GM19324 (cell line): ENCODE measurements around the gene ABCF1.

Experiments
- ATAC-seq: cut with Tn5 transposase; IDR thresholded peaks from one replicate; pipeline ENCODE4 v1.9.1; 2021; ENCODE audit warnings: mild to moderate bottlenecking, moderate library complexity; ENCODE audit not compliant: unreplicated experiment, low FRiP score

The ABCF1 gene

GRCh38 chr6:30599625-30600324 lies 28.5 kb downstream of the ABCF1 start:
- no peak for ATAC-seq

- no peak for ATAC-seq
These were observed 29.3 kb downstream of the ABCF1 start for GRCh38 chr6:30600451-30600961.

DNA sequence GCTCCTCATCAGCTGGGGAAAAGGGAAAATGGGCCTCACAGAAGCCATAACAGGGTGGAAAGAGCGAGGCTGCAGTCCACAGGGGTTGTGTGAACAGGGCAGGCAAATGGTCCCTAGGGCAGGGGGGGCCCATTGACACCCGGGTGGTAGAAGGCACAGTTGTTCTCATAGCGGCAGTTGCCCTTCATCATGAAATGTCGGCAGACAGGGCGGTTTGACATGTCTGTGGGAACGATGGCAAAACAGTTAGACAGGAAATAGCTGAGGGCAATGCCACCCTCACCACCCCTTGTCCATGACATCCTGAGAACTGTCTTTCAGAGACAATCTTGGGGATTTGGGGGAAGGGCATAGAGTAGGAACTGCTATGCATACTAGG lies 30.2 kb downstream of the ABCF1 start:
- no peak for ATAC-seq

- ATAC-seq: no peak
These were observed 30.8 kb downstream of the ABCF1 start for GRCh38 chr6:30601815-30602641.

DNA sequence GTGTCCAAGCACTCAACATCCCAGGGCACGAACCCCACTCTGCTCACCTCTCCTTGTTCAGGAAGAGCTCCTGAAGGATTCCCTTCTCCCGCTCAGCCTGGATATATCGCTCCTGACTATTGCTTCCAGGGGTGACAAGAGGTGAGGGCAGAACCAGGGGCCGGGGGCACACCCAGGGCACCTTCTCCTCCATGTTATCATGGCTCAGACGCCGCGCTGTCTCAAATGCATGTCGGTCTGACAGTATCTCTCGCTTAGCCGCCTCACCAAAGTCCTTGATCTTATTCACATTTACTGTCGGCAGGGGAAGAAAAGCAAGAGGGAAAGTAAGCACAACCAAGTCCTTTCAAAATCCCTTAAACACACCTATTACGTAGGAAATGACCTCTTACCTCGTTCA lies 32.7 kb downstream of the ABCF1 start:
- no peak for ATAC-seq

DNA sequence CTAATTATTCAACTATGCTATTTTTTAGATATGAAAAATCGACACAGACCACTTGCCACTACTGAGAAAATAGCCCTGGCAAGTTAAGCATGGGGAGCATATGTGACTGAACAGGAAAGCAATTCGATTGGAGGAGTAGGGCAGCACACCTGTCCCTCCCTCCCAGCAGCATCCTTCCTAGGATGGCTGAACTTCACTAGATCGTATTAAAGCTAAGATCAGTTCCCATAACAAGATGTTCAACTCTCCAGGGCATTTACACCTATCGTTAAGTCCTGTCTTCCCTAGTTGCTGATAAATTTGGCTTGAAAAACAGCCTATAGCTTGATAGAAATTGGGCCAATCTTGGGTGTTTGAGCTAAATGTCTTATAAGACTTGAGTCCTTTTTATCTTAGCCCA lies 38.8 kb downstream of the ABCF1 start:
- no peak for ATAC-seq

DNA sequence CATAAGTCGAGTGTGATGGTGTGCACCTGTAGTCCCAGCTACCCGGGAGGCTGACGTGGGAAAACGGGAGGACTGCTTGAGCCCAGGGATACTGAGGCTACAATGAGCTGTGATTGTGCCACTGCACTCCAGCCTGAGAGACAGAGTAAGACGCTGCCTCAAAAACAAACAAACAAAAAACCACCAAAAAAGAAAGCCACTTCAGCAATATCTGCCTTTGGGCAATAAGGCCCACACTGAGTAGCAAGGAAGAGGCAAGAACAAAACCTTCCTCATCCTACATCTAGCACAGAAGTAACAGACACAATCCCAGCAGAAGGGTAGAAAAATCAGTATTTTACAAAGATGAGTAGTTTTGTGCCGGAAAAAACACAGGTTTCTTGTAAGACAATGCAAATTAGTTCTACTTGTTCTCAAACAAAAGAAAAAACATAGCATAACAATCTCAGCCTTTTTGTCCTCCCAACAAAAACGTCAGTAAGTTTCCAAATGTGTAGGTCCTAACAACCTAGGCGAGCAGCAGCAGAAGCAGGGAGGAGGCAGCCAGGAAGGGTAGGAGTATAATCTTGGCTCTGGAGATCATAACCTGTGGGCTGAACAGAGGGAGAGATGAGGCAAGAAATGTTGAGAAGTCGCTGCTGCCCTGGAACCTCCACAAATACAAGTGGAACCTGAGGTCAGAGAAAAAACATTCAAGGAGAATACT lies 40.1 kb downstream of the ABCF1 start:
- ATAC-seq: no peak

- ATAC-seq: no peak
These were observed 40.6 kb downstream of the ABCF1 start for GRCh38 chr6:30611856-30612194.

DNA sequence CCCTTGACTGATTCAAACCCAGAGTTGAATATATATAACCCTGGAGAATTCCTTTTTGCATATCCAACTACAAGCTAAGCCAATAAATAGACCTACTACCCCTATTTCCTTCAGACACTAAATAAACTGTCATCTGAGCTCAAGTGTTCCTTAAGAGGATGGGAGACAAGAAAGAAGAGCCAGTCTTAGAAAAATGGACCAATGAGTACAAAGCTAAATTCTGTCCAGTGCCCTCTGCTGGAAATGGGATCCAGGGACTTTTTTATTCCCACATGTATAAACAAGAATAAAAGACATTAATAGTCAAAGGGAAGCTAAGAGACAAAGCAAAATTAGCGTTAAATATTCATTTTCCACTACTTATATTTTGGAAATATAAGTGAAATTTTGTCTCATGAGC lies 41.0 kb downstream of the ABCF1 start:
- ATAC-seq: no peak

DNA sequence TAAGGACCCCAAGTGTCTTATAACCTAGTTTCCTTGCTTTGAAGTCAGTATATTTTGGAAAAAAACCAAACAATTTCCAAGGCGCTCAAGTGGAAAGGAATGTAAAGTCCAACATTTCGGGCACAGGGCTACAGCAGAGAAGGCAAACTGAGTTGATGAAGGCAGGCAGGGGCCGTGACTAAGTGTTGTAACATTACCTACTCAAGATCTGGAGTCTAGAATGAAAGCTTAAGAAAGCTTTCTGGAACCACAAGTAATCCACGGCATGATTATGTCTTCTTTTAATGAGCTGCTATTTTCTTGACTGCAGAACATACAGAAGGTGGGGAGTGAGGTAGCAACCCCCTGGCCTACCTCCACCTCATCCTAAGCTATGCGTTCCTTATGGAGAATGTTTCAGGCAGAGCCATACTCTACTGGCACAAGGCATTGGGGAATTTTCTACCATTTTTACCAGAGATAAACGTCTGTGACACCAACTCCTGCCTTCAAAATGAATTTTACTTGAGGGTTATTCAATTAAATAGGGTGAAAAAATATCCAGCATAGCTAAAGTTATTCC lies 41.5 kb downstream of the ABCF1 start:
- no peak for ATAC-seq

DNA sequence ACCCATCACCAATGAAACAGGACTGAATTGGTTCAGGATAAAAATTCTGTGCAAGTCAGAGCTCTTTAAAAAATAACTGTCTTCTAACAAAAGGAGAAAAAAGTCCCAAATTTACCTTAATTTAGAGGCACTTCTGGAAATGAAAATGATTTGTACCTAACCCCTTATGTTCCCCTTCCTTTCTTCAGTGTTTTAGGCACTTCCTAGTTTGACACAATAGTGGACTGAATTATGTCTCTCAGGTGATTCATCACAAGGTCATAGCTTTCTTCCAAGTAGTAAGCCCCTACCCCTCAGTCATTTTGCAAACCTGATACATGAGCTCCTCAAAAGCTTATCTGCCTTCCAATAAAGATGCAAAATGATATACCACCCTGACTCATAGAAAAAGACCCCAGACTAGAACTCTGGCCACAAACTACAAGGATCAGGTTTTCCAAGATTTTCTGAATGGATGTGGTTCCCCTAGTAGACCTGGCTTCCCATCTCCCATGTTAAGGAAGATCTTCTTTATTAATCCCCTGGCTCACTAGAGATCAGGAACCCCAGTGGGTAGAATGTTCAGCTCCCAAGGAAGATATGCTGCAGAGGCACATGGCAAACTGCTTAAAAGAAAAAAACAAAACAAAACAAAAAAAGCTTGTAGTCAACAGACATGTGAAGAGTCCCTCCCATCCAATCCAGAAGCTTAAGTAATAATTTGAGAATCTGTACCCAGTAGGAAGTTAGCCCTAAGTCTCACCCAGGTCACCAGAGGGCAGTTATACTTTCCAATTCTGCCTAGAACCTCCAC lies 42.2 kb downstream of the ABCF1 start:
- ATAC-seq: no peak

DNA sequence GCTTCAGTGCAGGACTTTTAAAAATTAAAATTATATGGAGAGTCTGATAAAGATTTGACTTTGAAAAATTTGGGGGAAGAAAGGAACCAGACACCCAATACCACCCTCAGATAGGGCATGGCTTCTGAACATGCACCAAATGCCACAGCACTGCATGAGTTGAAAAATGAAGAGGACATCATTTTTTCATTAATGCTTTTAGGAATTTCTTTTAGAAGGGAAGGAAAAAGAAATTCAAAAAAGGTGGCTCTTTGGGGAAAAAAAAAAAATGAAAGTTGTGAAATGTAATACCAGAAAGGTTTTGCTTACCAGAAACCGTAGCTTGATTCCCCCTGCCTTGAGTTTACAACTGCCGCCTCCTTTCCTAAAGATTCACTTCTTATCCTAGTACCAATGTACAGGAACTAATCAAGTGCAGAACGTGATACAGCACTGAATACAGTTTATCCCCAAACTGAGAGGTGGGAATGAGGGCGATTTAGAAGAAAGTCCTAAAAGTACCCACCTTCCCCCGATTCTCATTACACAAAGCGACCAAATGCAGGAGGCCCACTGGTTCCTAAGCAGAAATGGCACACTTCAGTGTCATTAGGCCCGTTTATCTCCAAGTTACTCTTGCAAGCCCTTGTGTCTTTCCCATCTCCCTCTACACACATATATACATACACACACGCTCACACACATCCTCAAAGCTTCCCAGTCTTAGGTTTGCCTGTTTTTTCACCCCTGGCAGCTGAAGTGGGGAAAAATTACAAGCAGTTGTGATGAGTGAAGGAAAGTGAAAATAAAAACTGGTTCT lies 43.0 kb downstream of the ABCF1 start:
- ATAC-seq: no peak

DNA sequence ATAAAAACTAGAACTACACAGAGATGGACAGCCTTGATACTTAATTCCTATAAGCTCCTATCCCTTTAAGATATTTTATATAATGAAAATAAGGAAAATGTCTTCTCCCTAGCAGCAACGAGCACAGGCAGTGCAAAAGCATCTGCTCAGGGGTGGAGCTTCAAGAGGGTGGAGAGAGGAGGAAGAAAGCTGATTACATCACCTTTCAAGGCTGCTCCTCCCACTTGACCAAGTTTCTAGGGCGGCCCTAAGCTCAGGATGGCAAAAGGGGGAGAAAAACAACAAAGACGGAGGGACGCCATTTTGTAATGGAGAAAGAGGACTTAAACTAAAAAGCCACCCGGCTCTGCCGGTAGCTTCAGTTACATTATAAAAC lies 43.6 kb downstream of the ABCF1 start:
- ATAC-seq: peak; percentile 24

GRCh38 chr6:30615219-30615957 lies 44.1 kb downstream of the ABCF1 start:
- ATAC-seq: no peak

GRCh38 chr6:30615958-30616810 lies 44.9 kb downstream of the ABCF1 start:
- no peak for ATAC-seq

- ATAC-seq: peak; percentile 91
These were observed 45.7 kb downstream of the ABCF1 start, which contains the start of gene PPP1R10 for GRCh38 chr6:30616811-30617564. TSS of gene PPP1R10 (minus strand) at chr6:30617243. CDS start at chr6:30609944, 7,299 bp downstream.
